ENCODE results near the gene PRX. TPM values are rescaled to one million over a fixed set of nuclear protein-coding genes. Genes with fewer than 3 reads are reported as not detected.
A peak's percentile ranks its signal among the peaks of the same experiment; 100 is the strongest.

Gene PRX
- total RNA-seq, 1 experiment from 2014 or later = 1.6 TPM

DNA sequence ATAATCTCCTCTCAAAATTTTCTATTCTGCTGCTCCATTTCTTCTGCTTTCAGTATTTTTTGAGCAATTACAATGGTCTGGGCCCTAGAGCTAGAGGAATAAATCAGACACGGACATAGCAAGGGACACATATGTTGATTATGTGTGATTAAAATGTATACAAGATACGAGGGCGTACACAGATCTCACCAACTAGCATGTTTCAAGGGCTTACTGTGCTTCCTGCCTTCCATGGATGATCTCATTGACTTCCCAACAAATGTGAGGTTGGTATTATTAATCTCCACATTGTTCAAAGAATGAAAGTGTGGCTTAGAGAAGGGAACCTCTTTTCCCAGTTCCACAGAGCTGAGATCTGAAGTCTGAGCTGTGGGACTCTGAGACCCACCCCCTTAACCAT lies 55.5 kb downstream of the PRX start:
- CTCF ChIA-PET = no interaction called here
- no peak for DNase-seq
- intact Hi-C loops (cut with micrococcal nuclease; ENCODE audit: unreplicated experiment) = no loop called here
- Mint-ChIP-seq H3K4me3 (ENCODE audit: low read depth, unreplicated experiment) (no peak overlapping the region), H3K36me3 (ENCODE audit: insufficient read depth, unreplicated experiment) (peaks cover 20% of the 10 kb centered on the region), H3K27ac (ENCODE audit: unreplicated experiment) (no peak overlapping the region), H3K4me1 (ENCODE audit: low read depth, unreplicated experiment) (no peaks in the 10 kb centered on the region), H3K27me3 (ENCODE audit: unreplicated experiment) (no peaks in the 10 kb centered on the region), H3K9me3 (ENCODE audit: low read depth, unreplicated experiment) (no peaks in the 10 kb centered on the region)
- no TSS peak for BruUV-seq (replicated peaks)
- TF ChIP-seq, protein P1, sequence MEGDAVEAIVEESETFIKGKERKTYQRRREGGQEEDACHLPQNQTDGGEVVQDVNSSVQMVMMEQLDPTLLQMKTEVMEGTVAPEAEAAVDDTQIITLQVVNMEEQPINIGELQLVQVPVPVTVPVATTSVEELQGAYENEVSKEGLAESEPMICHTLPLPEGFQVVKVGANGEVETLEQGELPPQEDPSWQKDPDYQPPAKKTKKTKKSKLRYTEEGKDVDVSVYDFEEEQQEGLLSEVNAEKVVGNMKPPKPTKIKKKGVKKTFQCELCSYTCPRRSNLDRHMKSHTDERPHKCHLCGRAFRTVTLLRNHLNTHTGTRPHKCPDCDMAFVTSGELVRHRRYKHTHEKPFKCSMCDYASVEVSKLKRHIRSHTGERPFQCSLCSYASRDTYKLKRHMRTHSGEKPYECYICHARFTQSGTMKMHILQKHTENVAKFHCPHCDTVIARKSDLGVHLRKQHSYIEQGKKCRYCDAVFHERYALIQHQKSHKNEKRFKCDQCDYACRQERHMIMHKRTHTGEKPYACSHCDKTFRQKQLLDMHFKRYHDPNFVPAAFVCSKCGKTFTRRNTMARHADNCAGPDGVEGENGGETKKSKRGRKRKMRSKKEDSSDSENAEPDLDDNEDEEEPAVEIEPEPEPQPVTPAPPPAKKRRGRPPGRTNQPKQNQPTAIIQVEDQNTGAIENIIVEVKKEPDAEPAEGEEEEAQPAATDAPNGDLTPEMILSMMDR (IDR thresholded peaks at IDR 0.05; ENCODE audit: unreplicated experiment) = no peak

DNA sequence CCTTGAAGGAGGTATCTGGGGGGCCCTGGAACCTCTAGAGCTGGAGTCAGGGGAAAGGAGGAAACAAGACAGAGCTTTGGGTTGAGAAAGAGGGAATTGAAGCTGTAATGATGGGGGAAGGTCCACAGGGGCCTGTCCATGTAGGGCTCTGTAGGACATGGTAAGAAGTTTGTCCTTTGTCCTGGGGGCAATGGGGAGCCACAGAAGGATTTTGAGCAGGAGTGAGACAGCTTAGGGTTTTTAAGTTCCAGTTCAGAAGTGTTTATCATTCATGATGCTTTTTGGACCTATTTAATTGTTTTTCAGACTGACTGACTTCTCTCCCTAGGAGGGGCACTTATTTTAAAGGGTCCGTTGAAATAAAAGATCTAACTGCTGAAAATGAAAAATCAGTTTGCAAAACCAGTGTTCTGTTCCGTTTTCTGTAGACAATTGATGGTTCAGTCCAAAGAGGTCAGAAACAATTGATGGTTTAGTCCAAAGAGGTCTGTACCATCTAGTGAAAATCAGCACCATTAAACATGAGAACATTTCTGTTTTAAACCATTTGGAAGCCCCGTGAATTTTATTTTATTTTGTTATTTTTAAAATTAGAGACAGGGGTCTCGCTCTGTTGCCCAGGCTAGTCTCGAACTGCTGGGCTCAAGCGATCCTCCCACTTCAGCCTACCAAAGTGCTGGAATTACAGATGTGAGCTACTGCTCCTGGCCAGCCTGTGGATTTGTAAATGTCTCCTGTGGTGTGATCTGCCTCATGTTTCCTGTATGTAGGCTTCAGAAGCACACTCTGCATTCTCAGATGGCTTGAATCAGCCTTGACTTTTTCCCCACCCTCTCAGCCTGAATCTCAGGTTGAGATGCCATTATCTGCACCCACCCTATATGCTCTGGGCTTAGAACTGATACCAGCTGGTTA lies 56.2 kb downstream of the PRX start:
- TF ChIP-seq, protein P1 (IDR thresholded peaks at IDR 0.05; ENCODE audit: unreplicated experiment) = no peak
- no peak for DNase-seq
- Mint-ChIP-seq H3K4me1 (ENCODE audit: low read depth, unreplicated experiment) (no peaks in the 10 kb centered on the region), H3K9me3 (ENCODE audit: low read depth, unreplicated experiment) (no peaks in the 10 kb centered on the region), H3K36me3 (ENCODE audit: insufficient read depth, unreplicated experiment) (peaks cover 20% of the 10 kb centered on the region), H3K27ac (ENCODE audit: unreplicated experiment) (peak overlapping the region; percentile 24), H3K4me3 (ENCODE audit: low read depth, unreplicated experiment) (no peak overlapping the region), H3K27me3 (ENCODE audit: unreplicated experiment) (no peaks in the 10 kb centered on the region)
- CTCF ChIA-PET = no interaction called here
- intact Hi-C loops (cut with micrococcal nuclease; ENCODE audit: unreplicated experiment) = no loop called here
- BruUV-seq (replicated peaks) = no TSS peak

DNA sequence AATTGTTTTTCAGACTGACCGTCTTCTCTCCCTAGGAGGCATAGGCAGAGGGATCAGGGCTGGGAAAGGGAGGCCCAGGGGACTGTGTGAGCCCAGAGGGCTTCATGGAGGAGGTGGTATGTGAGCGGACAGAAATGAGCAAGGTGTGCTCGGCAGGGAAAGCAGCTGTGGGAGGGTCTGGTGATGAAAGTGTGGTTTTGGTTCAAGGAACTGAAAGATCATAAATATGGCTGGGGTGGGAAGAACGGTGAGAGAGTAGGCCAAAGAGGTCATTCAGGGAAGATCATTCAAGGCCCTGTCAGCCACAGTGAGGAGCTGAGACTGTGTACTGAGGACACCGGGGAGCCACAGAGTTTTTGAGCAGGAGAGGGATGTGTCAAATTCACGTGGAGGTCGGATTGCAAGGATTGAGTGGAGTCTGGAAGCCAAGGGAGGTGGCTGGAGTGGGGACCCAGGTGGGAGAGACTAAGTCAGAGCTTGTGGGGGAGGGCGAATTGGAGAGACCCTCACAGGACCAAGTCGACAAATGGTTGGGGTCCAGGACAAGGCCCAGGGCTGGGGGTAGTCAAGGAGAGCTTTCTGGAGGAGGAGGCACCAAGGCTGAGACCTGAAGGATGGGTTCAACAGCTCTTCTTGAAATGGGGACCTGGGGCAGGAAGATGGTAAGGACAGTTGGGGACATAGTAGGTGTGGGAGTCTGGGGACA lies 57.0 kb downstream of the PRX start:
- TF ChIP-seq, protein P1 (IDR thresholded peaks at IDR 0.05; ENCODE audit: unreplicated experiment) = no peak
- Mint-ChIP-seq H3K27ac (ENCODE audit: unreplicated experiment) (peak overlapping the region; percentile 24), H3K4me1 (ENCODE audit: low read depth, unreplicated experiment) (no peaks in the 10 kb centered on the region), H3K36me3 (ENCODE audit: insufficient read depth, unreplicated experiment) (peaks cover 20% of the 10 kb centered on the region), H3K9me3 (ENCODE audit: low read depth, unreplicated experiment) (no peaks in the 10 kb centered on the region), H3K27me3 (ENCODE audit: unreplicated experiment) (no peaks in the 10 kb centered on the region), H3K4me3 (ENCODE audit: low read depth, unreplicated experiment) (no peak overlapping the region)
- CTCF ChIA-PET = no interaction called here
- no TSS peak for BruUV-seq (replicated peaks)
- DNase-seq = no peak
- intact Hi-C loops (cut with micrococcal nuclease; ENCODE audit: unreplicated experiment) = no loop called here

DNA sequence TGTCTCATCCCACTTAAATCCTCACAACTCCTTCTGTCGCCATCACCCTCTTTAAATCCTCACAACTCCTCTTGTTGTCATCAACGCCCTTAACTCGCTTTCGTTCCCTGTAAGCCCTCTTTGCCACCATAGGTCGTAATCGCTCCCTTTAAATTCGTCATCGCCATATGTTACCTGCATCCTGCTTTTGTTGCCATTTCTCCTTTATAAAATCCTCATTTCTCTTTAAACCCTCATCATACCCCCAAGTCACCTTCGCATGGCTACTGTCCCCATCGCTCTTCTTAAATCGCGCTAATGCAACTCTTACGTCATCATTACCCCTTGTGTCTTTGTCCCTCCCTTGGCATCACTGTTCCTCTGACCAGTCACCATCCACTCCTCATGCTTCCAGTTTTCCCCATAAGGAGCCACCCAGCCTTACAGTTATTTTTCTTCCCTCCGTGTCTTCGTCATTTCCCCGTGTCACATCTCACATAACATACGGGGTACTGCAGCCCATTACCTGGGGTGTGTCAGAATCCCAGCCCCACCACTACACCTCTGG lies 64.1 kb downstream of the PRX start:
- H3K27ac Mint-ChIP-seq (ENCODE audit: unreplicated experiment) = peak overlapping the region; percentile 85
- peak overlapping the region; percentile 89 for H3K4me3 Mint-ChIP-seq (ENCODE audit: low read depth, unreplicated experiment)
- BruUV-seq (replicated peaks) = TSS peak; percentile 78
- no peaks in the 10 kb centered on the region for H3K27me3 Mint-ChIP-seq (ENCODE audit: unreplicated experiment)
- H3K4me1 Mint-ChIP-seq (ENCODE audit: low read depth, unreplicated experiment) = no peaks in the 10 kb centered on the region
- intact Hi-C loops (cut with micrococcal nuclease; ENCODE audit: unreplicated experiment) = no loop called here
- peak; percentile 9 for DNase-seq
- H3K9me3 Mint-ChIP-seq (ENCODE audit: low read depth, unreplicated experiment) = no peaks in the 10 kb centered on the region
- TF ChIP-seq, protein P1 (IDR thresholded peaks at IDR 0.05; ENCODE audit: unreplicated experiment) = no peak
- CTCF ChIA-PET = interaction anchor here (0.7 kb wide), 1 partner anchor 286 kb away, joined by 6 read pairs; no protein-coding TSS in a partner anchor
- peaks cover 30% of the 10 kb centered on the region for H3K36me3 Mint-ChIP-seq (ENCODE audit: insufficient read depth, unreplicated experiment)

Measured in Calu3 (cell line).